LHCN-M2 (cell line): ENCODE results near the gene MSTO1. TPM values are rescaled to one million over a fixed set of nuclear protein-coding genes. Genes with fewer than 3 reads are reported as not detected.
"Not testable (repeated sequence)": the region's sequence is repeated elsewhere in the genome, so short reads cannot be mapped to it uniquely, and the experiment has no call there.

Experiments
- DNase-seq: peaks from one replicate; pipeline ENCODE4 v3.0.0-alpha.2; 2012; ENCODE audit warnings: low read depth
- polyA plus RNA-seq: library from polyadenylated mRNA; unstranded; fragments of >200 nt; gene quantifications from one replicate; pipeline ENCODE4 v1.2.1, GENCODE V29; 2012; ENCODE audit warnings: missing spikeins
- total RNA-seq: library from RNA; depleted of rRNA; stranded (reverse); fragments of >200 nt; gene quantifications from 2 replicates; pipeline ENCODE4 v1.2.3, GENCODE V29; 2014; rRNA removed

Gene MSTO1
- 25.5 and 31.5 TPM in 2 replicates for total RNA-seq
- 35.5 TPM for polyA plus RNA-seq

GRCh38 chr1:155609515-155610256 lies at the start of gene MSTO1:
TSS of gene MSTO1 (plus strand) at chr1:155610218. CDS start at chr1:155610249, 31 bp downstream.
- peak; percentile 96 for DNase-seq

GRCh38 chr1:155561779-155562580 lies 48.0 kb upstream of the MSTO1 start:
- peak; percentile 1 for DNase-seq

- peak; percentile 91 for DNase-seq
Observed at GRCh38 chr1:155562581-155563376, 47.2 kb upstream of the MSTO1 start, which contains the start of gene ASH1L. TSS of gene ASH1L (minus strand) at chr1:155562803. CDS start at chr1:155521519, 41,284 bp downstream.

GRCh38 chr1:155563377-155564022 lies 46.5 kb upstream of the MSTO1 start:
- peak; percentile 2 for DNase-seq

- DNase-seq = peak; percentile 79
Observed at GRCh38 chr1:155569988-155570592, 39.9 kb upstream of the MSTO1 start.

GRCh38 chr1:155570593-155570990 lies 39.4 kb upstream of the MSTO1 start:
- no peak for DNase-seq

- no peak for DNase-seq
Observed at GRCh38 chr1:155574077-155574476, 35.9 kb upstream of the MSTO1 start.

- not testable (repeated sequence) for DNase-seq
Observed at GRCh38 chr1:155575608-155576007, 34.4 kb upstream of the MSTO1 start.

GRCh38 chr1:155583846-155584245 lies 26.2 kb upstream of the MSTO1 start:
- DNase-seq = not testable (repeated sequence)

GRCh38 chr1:155589282-155589681 lies 20.7 kb upstream of the MSTO1 start:
- not testable (repeated sequence) for DNase-seq

GRCh38 chr1:155590516-155591247 lies 19.3 kb upstream of the MSTO1 start:
- not testable (repeated sequence) for DNase-seq

- peak; percentile 67 for DNase-seq
Observed at GRCh38 chr1:155591770-155592169, 18.2 kb upstream of the MSTO1 start.

- DNase-seq = not testable (repeated sequence)
Observed at GRCh38 chr1:155595877-155596474, 14.0 kb upstream of the MSTO1 start.

GRCh38 chr1:155596864-155597263 lies 13.2 kb upstream of the MSTO1 start:
- DNase-seq = no peak

- no peak for DNase-seq
Observed at GRCh38 chr1:155598842-155599331, 11.1 kb upstream of the MSTO1 start.

- DNase-seq = not testable (repeated sequence)
Observed at GRCh38 chr1:155599828-155600572, 10.0 kb upstream of the MSTO1 start.

GRCh38 chr1:155607708-155608107 lies 2.3 kb upstream of the MSTO1 start:
- no peak for DNase-seq

- DNase-seq = no peak
Observed at GRCh38 chr1:155608888-155609225, 1.2 kb upstream of the MSTO1 start.

GRCh38 chr1:155610257-155610647 lies 234 bp downstream of the MSTO1 start:
- DNase-seq = not testable (repeated sequence)
